NCI-H345 treated with DMSO at 0.1 percent for 48 hours (cell line): Measurements from ENCODE around the gene CDKL2.
"Not testable (repeated sequence)": the region's sequence is repeated elsewhere in the genome, so short reads cannot be mapped to it uniquely, and the experiment has no call there.

ENCODE experiments used
- DNase-seq: peaks from one replicate; lab custom pipeline; 2025; ENCODE audit not compliant: unreplicated experiment; lab: John Stamatoyannopoulos, UW

Gene CDKL2

DNA sequence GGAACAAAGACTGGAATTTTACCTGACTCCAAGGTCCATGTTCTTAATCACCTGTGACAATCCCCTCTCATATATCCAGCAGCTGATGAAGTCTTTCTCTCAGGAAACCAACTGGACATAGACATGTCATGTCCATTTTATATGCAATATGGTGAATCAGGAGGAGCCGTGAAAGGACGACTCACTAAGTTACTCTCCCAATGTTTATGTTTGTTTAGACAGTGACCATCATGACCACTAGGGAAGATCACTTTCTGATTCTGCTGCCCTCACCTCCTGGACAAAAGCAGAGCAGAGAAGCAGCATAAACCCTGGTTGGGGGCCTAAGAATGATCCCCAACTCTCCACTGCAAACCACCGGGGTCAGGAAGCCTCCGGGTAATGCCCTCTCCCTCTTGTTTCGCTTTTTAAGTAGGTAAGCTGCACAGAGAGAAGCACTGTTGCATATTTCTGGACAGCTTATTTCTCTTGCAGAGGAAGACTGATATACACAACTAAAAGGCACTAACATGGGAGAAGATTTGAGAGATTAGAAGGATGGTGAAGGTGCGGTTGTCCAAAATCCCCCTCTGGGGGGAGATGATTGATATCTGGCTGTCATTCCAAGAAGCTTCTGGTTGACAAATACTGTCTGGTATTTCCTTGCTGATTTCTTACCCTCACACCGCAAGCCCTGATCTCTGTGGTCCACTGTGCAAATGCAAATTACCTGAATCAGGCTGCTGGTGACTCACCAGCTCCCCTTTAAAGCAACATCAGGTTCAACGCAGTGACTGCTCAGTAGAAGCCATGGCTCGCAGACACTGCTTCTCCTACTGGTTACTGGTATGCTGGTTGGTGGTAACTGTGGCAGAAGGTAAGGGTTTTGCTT, 74.8 kb downstream of the CDKL2 start, which contains the start of gene ODAPH:
ODAPH (plus strand) TSS at position 773 of the 871 bp plus-strand sequence; CDS start at position 790, 17 bp downstream.
- DNase-seq: no peak

DNA sequence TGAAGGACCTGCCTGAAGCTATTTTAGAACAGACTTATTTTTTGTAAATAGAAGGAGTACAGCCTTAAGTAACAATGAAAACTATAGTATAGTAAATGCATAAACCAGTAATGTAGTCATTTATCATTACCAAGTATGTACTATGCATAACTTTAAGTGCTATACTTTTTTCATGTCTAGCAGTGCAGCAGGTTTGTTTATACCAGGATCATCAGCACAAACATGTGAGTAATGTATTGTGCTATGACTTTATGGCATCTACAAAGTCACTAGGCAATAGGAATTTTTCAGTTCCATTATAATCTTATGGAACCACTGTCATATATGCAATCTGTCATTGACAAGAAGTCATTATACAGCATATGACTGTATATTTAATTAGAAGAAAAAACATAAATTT, 77.9 kb downstream of the CDKL2 start:
- no peak for DNase-seq

GRCh38 chr4:75549019-75549418, 81.3 kb downstream of the CDKL2 start:
- DNase-seq: no peak

- no peak for DNase-seq
Observed at GRCh38 chr4:75547647-75548387, 82.5 kb downstream of the CDKL2 start.

- DNase-seq: no peak
Observed at GRCh38 chr4:75545526-75545925, 84.8 kb downstream of the CDKL2 start.

GRCh38 chr4:75544870-75545269, 85.5 kb downstream of the CDKL2 start:
- DNase-seq: no peak

- DNase-seq: not testable (repeated sequence)
Observed at GRCh38 chr4:75544220-75544619, 86.1 kb downstream of the CDKL2 start.

- no peak for DNase-seq
Observed at GRCh38 chr4:75542824-75543223, 87.5 kb downstream of the CDKL2 start.

DNA sequence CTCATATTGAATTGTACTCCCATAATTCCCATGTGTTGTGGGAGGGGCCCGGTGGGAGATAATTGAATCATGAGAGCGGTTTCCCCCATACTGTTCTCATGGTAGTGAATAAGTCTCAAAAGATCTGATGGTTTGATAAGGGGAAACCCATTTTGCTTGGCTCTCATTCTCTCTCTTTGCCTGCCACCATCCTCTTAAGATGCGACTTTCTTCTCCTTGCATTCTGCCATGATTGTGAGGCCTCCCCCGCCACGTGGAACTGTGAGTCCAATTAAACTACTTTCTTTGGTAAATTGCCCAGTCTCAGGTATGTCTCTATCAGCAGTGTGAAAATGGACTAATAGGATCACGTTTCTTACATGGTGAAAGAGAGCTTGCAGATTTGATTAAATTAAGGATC, 93.0 kb downstream of the CDKL2 start:
- DNase-seq: not testable (repeated sequence)

DNA sequence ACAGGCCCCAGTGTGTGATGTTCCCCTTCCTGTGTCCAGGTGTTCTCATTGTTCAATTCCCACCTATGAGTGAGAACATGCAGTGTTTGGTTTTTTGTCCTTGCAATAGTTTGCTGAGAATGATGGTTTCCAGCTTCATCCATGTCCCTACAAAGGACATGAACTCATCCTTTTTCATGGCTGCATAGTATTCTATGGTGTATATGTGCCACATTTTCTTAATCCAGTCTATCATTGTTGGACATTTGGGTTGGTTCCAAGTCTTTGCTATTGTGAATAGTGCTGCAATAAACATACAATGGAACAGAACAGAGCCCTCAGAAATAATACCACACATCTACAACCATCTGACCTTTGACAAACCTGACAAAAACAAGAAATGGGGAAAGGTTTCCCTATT, 96.4 kb downstream of the CDKL2 start:
- DNase-seq: not testable (repeated sequence)

DNA sequence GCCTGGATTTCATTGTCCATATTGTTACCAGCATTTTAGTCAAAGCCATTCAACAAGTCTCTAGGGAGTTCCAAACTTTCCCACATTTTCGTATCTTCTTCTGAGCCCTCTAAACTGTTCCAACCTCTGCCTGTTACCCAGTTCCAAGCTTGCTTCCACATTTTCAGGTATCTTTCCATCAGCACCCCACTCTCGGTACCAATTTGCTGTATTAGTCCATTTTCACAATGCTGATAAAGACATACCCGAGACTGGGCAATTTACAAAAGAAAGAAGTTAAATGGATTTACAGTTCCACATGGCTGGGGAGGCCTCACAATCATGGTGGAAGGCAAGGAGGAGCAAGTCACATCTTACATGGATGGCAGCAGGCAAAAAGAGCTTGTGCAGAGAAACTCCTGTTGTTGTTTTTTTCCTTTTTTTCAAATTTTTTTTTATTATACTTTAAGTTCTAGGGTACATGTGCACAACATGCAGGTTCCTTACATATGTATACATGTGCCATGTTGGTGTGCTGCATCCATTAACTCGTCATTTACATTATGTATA, 96.9 kb downstream of the CDKL2 start:
- not testable (repeated sequence) for DNase-seq

DNA sequence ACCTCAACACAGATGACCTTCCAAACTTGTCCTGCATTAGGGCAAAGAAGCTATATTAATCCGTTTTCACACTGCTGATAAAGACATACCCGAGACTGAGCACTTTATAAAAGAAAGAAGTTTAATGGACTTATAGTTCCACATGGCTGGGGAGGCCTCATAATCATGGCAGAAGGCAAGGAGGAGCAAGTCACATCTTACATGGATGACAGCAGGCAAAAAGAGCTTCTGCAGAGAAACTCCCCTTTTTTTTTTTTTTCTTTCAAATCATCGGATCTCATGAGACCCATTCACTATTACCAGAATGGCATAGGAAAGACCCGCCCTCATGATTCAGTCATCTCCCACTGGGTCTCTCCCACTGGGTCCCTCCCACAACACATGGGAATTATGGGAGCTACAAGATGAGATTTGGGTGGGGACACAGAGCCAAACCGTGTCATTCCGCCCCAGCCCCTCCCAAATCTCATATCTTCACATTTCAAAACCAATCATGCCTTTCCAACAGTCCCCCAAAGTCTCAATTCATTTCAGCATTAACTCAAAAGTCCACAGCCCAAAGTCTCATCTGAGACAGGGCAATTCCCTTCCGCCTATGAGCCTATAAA, 98.7 kb downstream of the CDKL2 start:
- DNase-seq: not testable (repeated sequence)

DNA sequence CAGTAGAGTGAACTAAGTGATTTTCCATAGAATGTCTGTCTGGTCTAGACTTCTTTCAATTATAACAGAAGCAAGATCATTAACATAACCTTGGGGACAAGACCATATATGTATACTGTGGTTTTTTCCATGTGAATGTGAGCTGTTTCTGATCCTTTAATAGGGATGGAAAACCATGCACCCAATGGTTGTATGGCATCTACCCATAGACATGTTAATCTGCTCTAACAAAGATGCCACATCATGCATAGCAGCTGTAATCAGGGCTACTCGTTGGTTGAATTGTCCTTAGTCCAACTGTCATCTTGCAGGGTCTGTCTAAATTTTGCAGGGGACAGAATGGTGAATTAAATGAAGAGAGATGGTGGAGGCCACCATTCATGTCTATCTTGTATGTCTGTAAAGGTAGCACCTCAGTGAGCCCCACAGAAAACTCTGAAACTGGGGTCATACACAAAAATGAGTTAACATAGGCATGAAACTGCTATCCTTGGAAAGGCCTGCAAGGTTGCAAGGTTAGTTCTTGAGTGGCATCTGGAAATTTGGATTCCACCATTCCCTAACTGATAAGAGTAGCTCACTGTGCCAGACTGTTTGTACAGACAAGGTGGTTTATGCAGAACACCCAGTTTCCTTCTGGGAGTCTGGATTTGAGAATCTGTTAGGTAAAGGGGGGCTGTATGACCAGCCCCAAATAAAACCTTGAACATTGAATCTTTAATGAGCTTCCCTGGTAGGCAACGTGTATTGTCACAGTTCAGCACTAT, 99.6 kb downstream of the CDKL2 start:
- no peak for DNase-seq
